HCT116 (cell line): Measurements from ENCODE around the gene SPRR2G.
"Not testable (repeated sequence)": the region's sequence is repeated elsewhere in the genome, so short reads cannot be mapped to it uniquely, and the experiment has no call there.

Experiments
- EZH2 ChIP-seq: fragments of 200-600 bp; sonication (generic); IDR thresholded peaks from 2 replicates; pipeline ENCODE4 v1.6.1; 2017; ENCODE audit warnings: antibody characterized with exemption, mixed run types
- EZH2phosphoT487 ChIP-seq: fragments of 200-600 bp; IDR thresholded peaks from 2 replicates; pipeline ENCODE4 v1.6.1; 2018; ENCODE audit warnings: antibody characterized with exemption, borderline replicate concordance
- POLR2A ChIP-seq: IDR thresholded peaks from 2 replicates; pipeline ENCODE4 v1.7.0; 2011; ENCODE audit warnings: borderline replicate concordance; ENCODE audit not compliant: insufficient read depth, insufficient read length; ENCODE audit errors: extremely low read depth
- ZFX ChIP-seq: fragments of 450-650 bp; IDR thresholded peaks from 2 replicates; pipeline ENCODE4 v1.6.1; 2017
- TF ChIP-seq, protein P1 (sequence below), 3 experiments: fragments of 200-600 bp in 1 of 3; sonication (generic) in 1 of 3; IDR thresholded peaks in 2 of 3; conservative IDR thresholded peaks in 1 of 3; 2 replicates each; pipeline ENCODE4 v1.5.1; 2012 to 2017; ENCODE audit warnings: low read depth in 2 of 3, low read length in 2 of 3, antibody characterized with exemption in 1 of 3, borderline replicate concordance in 1 of 3, control low read depth in 1 of 3, mild to moderate bottlenecking in 1 of 3, mixed read lengths in 1 of 3, mixed run types in 1 of 3, moderate library complexity in 1 of 3; ENCODE audit not compliant: insufficient read depth in 1 of 3

DNA sequence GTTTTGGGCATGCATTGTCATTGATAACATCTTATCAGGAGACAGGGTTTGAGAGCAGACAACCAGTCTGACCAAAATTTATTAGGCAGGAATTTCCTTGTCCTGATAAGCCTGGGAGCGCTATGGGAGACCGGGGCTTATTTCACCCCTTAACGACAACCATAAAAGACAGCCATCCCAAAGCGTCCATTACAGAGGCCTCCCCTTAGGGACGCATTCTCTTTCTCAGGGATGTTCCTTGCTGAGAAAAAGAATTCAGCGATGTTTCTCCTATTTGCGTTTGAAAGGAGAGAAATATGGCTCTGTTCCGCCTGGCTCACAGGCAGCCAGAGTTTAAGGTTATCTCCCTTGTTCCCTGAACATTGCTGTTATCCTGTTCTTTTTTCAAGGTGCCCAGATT is 26.9 kb downstream of the SPRR2G start:
- TF ChIP-seq ZFX, EZH2, POLR2A, EZH2phosphoT487: not testable (repeated sequence)
- TF ChIP-seq, protein P1, sequence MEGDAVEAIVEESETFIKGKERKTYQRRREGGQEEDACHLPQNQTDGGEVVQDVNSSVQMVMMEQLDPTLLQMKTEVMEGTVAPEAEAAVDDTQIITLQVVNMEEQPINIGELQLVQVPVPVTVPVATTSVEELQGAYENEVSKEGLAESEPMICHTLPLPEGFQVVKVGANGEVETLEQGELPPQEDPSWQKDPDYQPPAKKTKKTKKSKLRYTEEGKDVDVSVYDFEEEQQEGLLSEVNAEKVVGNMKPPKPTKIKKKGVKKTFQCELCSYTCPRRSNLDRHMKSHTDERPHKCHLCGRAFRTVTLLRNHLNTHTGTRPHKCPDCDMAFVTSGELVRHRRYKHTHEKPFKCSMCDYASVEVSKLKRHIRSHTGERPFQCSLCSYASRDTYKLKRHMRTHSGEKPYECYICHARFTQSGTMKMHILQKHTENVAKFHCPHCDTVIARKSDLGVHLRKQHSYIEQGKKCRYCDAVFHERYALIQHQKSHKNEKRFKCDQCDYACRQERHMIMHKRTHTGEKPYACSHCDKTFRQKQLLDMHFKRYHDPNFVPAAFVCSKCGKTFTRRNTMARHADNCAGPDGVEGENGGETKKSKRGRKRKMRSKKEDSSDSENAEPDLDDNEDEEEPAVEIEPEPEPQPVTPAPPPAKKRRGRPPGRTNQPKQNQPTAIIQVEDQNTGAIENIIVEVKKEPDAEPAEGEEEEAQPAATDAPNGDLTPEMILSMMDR (IDR thresholded peaks at IDR 0.05 in 2 of 3, conservative IDR thresholded peaks at IDR 0.05 in 1 of 3; ENCODE audit: borderline replicate concordance in 1 of 3, insufficient read depth in 1 of 3, low read depth in 2 of 3, low read length in 2 of 3): not testable (repeated sequence)
